WI38 (cell line): ENCODE results near the gene ZER1.

Source experiments
- H3K4me3 ChIP-seq: 2 replicates; pipeline ENCODE4 v1.5.1; 2011; ENCODE audit warnings: low read depth, mild to moderate bottlenecking, control low read depth, low read length
- CTCF ChIP-seq: IDR thresholded peaks from 2 replicates; pipeline ENCODE4 v1.5.1; 2012; ENCODE audit warnings: low read depth, mild to moderate bottlenecking, control low read depth, low read length

ZER1 gene

DNA sequence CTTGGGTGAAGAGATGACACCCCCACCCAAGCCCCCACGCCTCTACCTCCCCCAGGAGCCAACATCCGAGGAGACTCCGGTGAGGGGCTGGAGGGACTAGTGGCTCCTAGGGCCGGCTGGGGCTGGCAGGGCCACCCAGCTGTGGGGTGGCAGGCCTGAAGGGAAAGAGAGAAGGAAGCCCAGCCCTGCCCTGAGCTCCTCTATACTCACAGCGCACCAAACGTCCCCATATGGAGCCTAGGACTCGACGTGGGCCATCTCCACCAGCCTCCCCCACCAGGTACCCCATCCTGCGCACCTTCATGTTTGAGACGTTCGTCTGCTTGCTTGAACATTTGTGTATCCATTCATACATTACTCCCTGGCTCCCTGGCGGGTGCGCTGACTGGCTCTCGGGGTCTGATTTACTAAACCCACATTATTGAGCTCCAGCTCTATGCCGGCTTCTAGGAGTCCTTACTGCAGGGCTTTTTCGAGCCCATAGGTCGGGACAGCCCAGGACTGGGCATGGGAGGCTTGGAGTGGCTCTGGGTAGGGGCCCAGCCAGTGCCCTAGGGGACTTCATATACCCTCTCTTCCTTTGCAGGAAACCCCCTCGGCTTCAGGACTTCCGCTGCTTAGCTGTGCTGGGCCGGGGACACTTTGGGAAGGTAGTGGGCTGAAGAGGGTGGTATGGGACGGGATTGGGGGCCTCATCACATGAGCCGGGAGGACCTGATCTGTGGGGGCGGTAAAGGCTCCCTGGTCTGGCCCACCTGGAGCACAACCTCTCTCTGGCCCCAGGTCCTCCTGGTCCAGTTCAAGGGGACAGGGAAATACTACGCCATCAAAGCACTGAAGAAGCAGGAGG is 56.9 kb downstream of the ZER1 start:
- TF ChIP-seq CTCF, result no peak
- no peak overlapping the region for H3K4me3 ChIP-seq

DNA sequence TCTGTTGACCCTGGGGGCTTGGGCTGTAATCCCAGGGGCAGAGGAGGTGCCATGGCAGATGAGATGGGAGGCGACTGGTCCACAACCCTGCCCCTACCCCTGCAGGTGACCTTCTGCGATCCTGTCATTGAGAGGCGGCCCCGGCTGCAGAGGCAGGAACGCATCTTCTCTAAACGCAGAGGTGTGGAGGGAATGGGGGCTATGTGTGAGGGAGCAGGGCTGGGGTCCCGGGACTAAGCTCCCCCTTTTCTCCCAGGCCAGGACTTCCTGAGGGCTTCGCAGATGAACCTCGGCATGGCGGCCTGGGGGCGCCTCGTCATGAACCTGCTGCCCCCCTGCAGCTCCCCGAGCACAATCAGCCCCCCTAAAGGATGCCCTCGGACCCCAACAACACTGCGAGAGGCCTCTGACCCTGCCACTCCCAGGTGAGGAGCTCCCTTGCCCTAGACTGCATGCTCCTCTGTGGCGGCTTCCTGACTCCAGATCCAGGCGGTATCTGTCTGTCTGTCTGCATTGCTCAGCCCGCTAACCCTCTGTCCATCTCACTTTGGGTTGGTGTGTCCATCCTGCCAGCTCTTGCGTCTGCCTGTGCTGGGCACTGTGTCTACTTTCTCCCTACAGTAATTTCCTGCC is 57.7 kb downstream of the ZER1 start:
- no peak for TF ChIP-seq CTCF
- H3K4me3 ChIP-seq, result no peak overlapping the region

DNA sequence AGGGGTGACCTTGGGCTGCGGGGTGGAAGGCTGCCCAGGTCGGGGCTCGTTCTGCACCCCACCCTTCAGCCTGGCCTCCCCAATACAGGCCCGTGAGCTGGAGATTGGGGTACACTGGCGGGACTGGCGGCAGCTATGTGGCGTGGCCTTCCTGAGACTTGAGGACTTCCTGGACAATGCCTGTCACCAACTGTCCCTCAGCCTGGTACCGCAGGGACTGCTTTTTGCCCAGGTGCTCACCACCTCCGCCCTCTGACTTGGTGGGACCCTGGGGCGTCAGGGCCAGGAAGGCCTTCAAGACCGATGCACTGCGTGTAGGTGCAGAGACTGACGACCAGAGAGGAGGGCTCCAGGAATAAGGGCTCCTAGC is 58.3 kb downstream of the ZER1 start:
- H3K4me3 ChIP-seq, result no peak overlapping the region

GRCh38 chr9:128712451-128713410 is 59.0 kb downstream of the ZER1 start:
- H3K4me3 ChIP-seq, result no peak overlapping the region
- TF ChIP-seq CTCF, result no peak

More for the DNA sequence above, 58.3 kb downstream of the ZER1 start:
- TF ChIP-seq CTCF, result no peak

- H3K4me3 ChIP-seq, result no peak overlapping the region
- TF ChIP-seq CTCF, result no peak
These were observed 64.3 kb downstream of the ZER1 start for GRCh38 chr9:128707446-128707845.

GRCh38 chr9:128706671-128707381 is 64.9 kb downstream of the ZER1 start:
- TF ChIP-seq CTCF, result no peak
- no peak overlapping the region for H3K4me3 ChIP-seq
